Kidney epithelial cell (primary cell): ENCODE results near the gene LSM6. TPM values are rescaled to one million over a fixed set of nuclear protein-coding genes. Genes with fewer than 3 reads are reported as not detected.

Source experiments
- total RNA-seq: library from RNA; depleted of rRNA; stranded (reverse); fragments of >200 nt; gene quantifications from 2 replicates; pipeline ENCODE4 v1.2.3, GENCODE V29; 2015

LSM6 gene
- total RNA-seq, 1 donor from 2014 or later = 35.8 TPM

Other genes starting within 250 kb of the LSM6 start
- gene ZNF827, start 236.9 kb upstream of the LSM6 start, total RNA-seq = 14.0 and 16.6 TPM in 2 replicates
- not detected in 2 replicates for gene REELD1, start 38.8 kb downstream of the LSM6 start, total RNA-seq